K562 (cell line): ENCODE data around the gene CAPRIN2. TPM values are rescaled to one million over a fixed set of nuclear protein-coding genes. Genes with fewer than 3 reads are reported as not detected.

Experiments used
- ATF4 ChIP-seq: fragments of 450-650 bp; formaldehyde crosslinking; IDR thresholded peaks from 2 replicates; pipeline ENCODE4 v1.4.0; 2022; ENCODE audit warnings: mild to moderate bottlenecking, moderate library complexity
- CUX1 ChIP-seq: fragments of 200-800 bp; sonication (Bioruptor generic); IDR thresholded peaks from 2 replicates; pipeline ENCODE4 v1.6.1; 2016; ENCODE audit warnings: missing genetic modification characterization, missing compliant biosample characterization
- ESRRA ChIP-seq: fragments of 450-650 bp; IDR thresholded peaks from 2 replicates; pipeline ENCODE4 v1.6.1; 2014; ENCODE audit warnings: low read depth, mild to moderate bottlenecking, moderate library complexity, borderline replicate concordance
- GMEB1 ChIP-seq: fragments of 250-450 bp; sonication (Bioruptor Pico); IDR thresholded peaks from 2 replicates; pipeline ENCODE4 v1.4.0; 2020; ENCODE audit warnings: mild to moderate bottlenecking
- HDAC8 ChIP-seq: fragments of 450-650 bp; IDR thresholded peaks from 2 replicates; pipeline ENCODE4 v1.6.1; 2016; ENCODE audit warnings: mild to moderate bottlenecking, missing genetic modification characterization, moderate library complexity, missing compliant biosample characterization
- NR2C2 ChIP-seq, 2 experiments: fragments of 200-800 bp in 1 of 2; sonication (Bioruptor generic) in 1 of 2; sonication (generic) in 1 of 2; formaldehyde crosslinking in 1 of 2; IDR thresholded peaks; 2 replicates each; pipeline versions ENCODE4 v1.6.1 to v1.8.0; 2016 to 2022; ENCODE audit warnings: mild to moderate bottlenecking in 1 of 2, missing compliant biosample characterization in 1 of 2, missing genetic modification characterization in 1 of 2, missing genetic modification reagents in 1 of 2
- RAD21 ChIP-seq, 2 experiments: fragments of 250-450 bp in 1 of 2; fragments of 450-650 bp in 1 of 2; sonication (Bioruptor Pico) in 1 of 2; formaldehyde crosslinking in 1 of 2; IDR thresholded peaks in 1 of 2; conservative IDR thresholded peaks in 1 of 2; 2 replicates each; pipeline versions ENCODE4 v1.4.0 to v1.8.0; 2020 to 2022; ENCODE audit warnings: mild to moderate bottlenecking in 2 of 2, moderate library complexity in 1 of 2
- ZFPM2 ChIP-seq: fragments of 250-450 bp; sonication (Bioruptor Pico); IDR thresholded peaks from 2 replicates; pipeline ENCODE4 v1.5.1; 2022; ENCODE audit warnings: mild to moderate bottlenecking
- ZNF23 ChIP-seq: fragments of 250-450 bp; sonication (Bioruptor Pico); IDR thresholded peaks from 2 replicates; pipeline ENCODE4 v1.4.0; 2020; ENCODE audit warnings: mild to moderate bottlenecking
- ZNF316 ChIP-seq: fragments of 450-650 bp; IDR thresholded peaks from 2 replicates; pipeline ENCODE4 v1.6.1; 2016
- ZNF639 ChIP-seq, 2 experiments: fragments of 200-800 bp in 1 of 2; sonication (Bioruptor generic) in 1 of 2; sonication (generic) in 1 of 2; formaldehyde crosslinking in 1 of 2; IDR thresholded peaks in 1 of 2; conservative IDR thresholded peaks in 1 of 2; 2 replicates each; pipeline versions ENCODE4 v1.5.0 to v1.6.1; 2016 to 2020; ENCODE audit warnings: missing compliant biosample characterization in 1 of 2, missing genetic modification characterization in 1 of 2, missing genetic modification reagents in 1 of 2
- ZNF707 ChIP-seq: fragments of 250-450 bp; sonication (Bioruptor Pico); conservative IDR thresholded peaks from 2 replicates; pipeline ENCODE4 v1.8.0; 2022; ENCODE audit warnings: inconsistent platforms, mild to moderate bottlenecking, moderate library complexity
- polyA plus RNA-seq, 8 experiments: library from polyadenylated mRNA; depleted of rRNA in 4 of 8; stranded (reverse) in 5 of 8; unstranded in 3 of 8; fragments of >200 nt; fragmentation: Nextera tagmentation in 2 of 8; fragmentation: Illumina TruSeq in 1 of 8; extraction: Ambion mirVana in 2 of 8; extraction: Trizol in 1 of 8; gene quantifications; 2 replicates each; pipeline versions ENCODE4 v1.2.1 to v1.2.3, GENCODE V29; 2011 to 2014; ENCODE audit warnings: inconsistent platforms in 1 of 8, missing spikeins in 1 of 8
- total RNA-seq, 7 experiments: library from RNA; depleted of rRNA in 6 of 7; stranded (reverse); fragments of >200 nt in 6 of 7; fragmentation: Illumina TruSeq in 2 of 7; extraction: Trizol in 2 of 7; gene quantifications; 2 replicates each; pipeline versions ENCODE4 v1.2.1 to v1.2.3, GENCODE V29; 2011 to 2021; ENCODE audit warnings: low replicate concordance in 1 of 7
- TF ChIP-seq, protein P1 (sequence below): fragments of 150-350 bp; IDR thresholded peaks from 2 replicates; pipeline ENCODE4 v1.6.1; 2014; ENCODE audit warnings: low read depth, mild to moderate bottlenecking, low read length, borderline replicate concordance

CAPRIN2 gene
- total and polyA plus RNA-seq, 9 of the 15 experiments (the other 6 are each of a cell fraction or from before 2014, with no cell fraction given), result 2.3 to 14.5 (median 8.9) TPM

- TF ChIP-seq, protein P1, sequence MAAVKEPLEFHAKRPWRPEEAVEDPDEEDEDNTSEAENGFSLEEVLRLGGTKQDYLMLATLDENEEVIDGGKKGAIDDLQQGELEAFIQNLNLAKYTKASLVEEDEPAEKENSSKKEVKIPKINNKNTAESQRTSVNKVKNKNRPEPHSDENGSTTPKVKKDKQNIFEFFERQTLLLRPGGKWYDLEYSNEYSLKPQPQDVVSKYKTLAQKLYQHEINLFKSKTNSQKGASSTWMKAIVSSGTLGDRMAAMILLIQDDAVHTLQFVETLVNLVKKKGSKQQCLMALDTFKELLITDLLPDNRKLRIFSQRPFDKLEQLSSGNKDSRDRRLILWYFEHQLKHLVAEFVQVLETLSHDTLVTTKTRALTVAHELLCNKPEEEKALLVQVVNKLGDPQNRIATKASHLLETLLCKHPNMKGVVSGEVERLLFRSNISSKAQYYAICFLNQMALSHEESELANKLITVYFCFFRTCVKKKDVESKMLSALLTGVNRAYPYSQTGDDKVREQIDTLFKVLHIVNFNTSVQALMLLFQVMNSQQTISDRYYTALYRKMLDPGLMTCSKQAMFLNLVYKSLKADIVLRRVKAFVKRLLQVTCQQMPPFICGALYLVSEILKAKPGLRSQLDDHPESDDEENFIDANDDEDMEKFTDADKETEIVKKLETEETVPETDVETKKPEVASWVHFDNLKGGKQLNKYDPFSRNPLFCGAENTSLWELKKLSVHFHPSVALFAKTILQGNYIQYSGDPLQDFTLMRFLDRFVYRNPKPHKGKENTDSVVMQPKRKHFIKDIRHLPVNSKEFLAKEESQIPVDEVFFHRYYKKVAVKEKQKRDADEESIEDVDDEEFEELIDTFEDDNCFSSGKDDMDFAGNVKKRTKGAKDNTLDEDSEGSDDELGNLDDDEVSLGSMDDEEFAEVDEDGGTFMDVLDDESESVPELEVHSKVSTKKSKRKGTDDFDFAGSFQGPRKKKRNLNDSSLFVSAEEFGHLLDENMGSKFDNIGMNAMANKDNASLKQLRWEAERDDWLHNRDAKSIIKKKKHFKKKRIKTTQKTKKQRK, result no peak
- no peak for TF ChIP-seq HDAC8 (tag)
- TF ChIP-seq CUX1 (CRISPR knock-in tag), result no peak
- TF ChIP-seq NR2C2 (CRISPR knock-in tag; IDR thresholded peaks at IDR 0.05), result no peak
- TF ChIP-seq NR2C2 (tag; IDR thresholded peaks at IDR 0.05), result peak; percentile 42; the same call in 1 of the 2 replicates
- TF ChIP-seq ZNF707 (CRISPR knock-in tag), result no peak
- no peak for TF ChIP-seq ATF4 (CRISPR knock-in tag)
- TF ChIP-seq RAD21 (CRISPR knock-in tag; conservative IDR thresholded peaks at IDR 0.05 in 1 of 2, IDR thresholded peaks at IDR 0.05 in 1 of 2), result no peak; a peak in 1 of 4 replicates
- no peak for TF ChIP-seq ZNF23
- no peak for TF ChIP-seq ESRRA
- no peak for TF ChIP-seq ZNF639 (CRISPR knock-in tag; conservative IDR thresholded peaks at IDR 0.05 in 1 of 2, IDR thresholded peaks at IDR 0.05 in 1 of 2)
- TF ChIP-seq ZNF316, result no peak
- no peak for TF ChIP-seq ZFPM2 (CRISPR knock-in tag)
- TF ChIP-seq GMEB1 (CRISPR knock-in tag), result no peak
Measured at GRCh38 chr12:30696103-30696408, 58.7 kb downstream of the CAPRIN2 start (continued).
